ENCODE results near the gene RFT1. TPM values are rescaled to one million over a fixed set of nuclear protein-coding genes. Genes with fewer than 3 reads are reported as not detected.

RFT1 gene, protein sequence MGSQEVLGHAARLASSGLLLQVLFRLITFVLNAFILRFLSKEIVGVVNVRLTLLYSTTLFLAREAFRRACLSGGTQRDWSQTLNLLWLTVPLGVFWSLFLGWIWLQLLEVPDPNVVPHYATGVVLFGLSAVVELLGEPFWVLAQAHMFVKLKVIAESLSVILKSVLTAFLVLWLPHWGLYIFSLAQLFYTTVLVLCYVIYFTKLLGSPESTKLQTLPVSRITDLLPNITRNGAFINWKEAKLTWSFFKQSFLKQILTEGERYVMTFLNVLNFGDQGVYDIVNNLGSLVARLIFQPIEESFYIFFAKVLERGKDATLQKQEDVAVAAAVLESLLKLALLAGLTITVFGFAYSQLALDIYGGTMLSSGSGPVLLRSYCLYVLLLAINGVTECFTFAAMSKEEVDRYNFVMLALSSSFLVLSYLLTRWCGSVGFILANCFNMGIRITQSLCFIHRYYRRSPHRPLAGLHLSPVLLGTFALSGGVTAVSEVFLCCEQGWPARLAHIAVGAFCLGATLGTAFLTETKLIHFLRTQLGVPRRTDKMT
- polyA plus RNA-seq (ENCODE audit: insufficient read length), result 10.7 TPM

DNA sequence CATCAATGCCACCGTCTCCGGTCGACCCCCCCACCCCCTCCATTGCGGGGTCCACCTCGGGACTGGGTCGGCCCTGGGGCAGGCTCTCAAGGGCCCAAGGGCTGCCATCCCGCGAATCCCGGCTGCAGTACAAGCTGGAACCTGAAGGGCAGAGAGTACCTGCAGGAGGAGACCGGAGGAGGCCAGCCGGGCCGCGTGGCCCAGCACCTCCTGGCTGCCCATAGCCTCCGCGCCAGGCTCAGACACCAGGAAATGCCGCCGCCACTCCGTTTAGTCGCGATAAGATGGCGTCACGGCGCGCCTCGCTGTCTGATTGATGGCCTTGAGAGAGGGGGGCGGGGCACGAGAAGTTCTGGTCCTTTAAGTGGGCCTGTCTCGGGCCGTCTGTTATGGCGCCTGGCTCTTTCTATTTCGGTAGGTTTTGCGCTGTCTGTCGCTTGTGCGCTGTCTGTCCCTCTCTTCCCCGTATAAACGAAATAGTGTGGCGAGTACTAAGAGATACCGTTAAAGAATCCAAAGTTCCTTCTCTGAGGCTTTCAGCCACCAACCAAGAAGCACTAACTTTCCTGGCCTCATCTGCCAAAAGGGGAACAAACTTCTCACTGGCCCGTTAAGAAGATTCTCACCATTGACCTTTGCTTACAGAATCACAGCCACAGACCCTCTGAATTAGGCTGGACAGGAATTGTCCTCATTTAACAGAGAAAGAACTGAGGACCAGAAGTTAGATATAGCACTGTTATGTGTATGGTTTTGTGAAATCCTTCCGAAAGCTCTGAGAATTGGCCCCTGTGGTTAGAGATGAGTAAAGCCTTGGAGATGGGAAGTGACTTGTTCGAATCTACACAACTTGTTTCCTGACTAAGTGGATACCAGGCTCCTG, at the start of gene RFT1:
Gene RFT1 (minus strand): TSS at position 257 of the 883 bp plus-strand sequence. CDS start 35 bp downstream, at position 222.
- DNase-seq, result peak; percentile 97

DNA sequence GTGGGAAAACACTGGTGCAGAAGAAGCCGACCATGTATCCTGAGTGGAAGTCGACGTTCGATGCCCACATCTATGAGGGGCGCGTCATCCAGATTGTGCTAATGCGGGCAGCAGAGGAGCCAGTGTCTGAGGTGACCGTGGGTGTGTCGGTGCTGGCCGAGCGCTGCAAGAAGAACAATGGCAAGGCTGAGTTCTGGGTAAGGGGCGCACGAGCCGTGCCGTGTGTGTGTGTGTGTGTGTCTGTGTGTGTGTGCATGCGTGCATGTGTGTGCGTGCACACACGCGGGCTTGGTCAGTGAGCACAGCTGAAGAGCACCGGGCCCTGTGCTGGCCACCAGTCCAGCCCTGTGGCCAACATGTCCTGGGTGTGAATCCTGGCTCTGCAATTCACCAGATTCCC, 49.3 kb upstream of the RFT1 start:
- DNase-seq, result no peak

GRCh38 chr3:53178246-53178645, 48.0 kb upstream of the RFT1 start:
- DNase-seq, result no peak

GRCh38 chr3:53175613-53176540, 45.6 kb upstream of the RFT1 start:
- DNase-seq, result no peak

DNA sequence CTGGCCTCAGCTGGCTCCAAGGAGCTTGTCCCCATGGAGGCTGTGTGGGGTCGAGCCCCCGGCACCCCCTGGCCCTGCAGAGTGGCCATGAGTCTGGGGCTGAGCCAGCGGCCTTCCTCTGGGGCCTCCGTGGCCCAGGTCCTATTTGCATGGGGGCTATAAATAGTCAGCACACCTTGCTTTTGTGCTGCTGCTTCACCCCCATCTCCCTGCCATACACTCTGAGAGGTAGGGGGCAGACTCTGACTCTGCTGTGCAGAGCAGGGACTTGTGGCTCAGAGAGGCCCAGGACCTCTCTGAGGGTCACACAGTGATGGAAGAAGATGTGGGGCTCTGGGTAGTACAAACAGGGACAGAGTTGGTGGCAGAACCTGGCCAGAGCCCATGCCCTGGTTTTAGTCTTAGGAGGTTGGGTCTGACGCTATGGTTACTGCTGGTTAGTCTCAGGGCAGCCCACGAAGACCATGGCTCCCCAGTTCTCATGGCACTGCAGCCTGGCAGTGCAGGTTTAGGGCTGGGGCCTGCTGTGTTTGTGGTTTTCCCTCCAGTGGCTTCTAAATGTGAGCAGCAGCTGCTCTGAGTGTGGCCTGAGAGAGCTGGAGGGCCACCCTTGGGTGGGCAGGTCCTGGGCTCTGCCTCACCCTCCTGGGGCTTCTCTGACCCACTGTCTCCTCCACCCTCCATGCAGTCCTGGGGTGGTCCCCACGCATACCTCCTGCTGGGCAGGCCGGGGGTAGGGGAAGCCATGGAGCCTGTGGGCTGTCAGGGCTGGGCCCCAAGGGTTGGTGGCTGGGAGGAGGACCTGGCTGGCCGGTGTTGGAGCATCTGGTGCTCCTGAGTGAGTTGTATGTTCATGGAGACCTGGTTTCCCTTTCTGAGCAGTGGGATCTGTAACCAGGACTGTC, 44.4 kb upstream of the RFT1 start:
- DNase-seq, result no peak

- DNase-seq, result no peak
These were observed 42.9 kb upstream of the RFT1 start for GRCh38 chr3:53173107-53173506.

DNA sequence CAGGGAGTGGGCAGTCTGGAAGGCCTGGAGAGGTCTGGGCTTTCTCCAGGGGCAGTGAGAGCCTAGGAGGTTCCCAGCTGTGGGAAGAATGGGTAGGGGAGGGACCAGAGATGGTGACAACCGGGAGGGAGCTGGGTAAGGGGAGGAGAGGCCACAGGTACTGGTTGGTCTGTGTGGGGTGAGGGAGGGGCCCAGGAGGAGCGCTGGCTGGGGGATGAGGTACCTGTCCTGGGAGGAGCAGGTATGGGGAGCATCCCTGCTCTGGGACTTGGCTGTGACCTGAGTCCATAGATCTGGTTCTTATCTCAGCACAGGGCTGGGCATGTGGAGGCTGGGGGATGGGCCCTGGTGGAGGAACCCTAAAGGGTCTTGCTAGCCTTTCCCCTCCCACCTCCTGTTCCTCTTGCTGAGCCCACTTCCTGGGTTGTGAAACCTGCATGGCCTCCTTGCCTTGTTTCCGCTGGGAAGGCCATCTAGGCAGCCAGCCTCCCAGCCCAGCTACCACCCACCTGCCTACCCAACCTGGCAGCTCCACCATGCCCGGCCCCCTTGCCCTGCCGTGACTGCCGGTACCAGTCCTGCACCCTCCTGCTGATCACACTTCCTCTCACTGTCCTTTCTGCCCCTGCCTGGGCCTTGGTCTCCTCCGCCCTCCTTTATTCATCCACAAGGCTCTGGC, 41.7 kb upstream of the RFT1 start:
- no peak for DNase-seq

DNA sequence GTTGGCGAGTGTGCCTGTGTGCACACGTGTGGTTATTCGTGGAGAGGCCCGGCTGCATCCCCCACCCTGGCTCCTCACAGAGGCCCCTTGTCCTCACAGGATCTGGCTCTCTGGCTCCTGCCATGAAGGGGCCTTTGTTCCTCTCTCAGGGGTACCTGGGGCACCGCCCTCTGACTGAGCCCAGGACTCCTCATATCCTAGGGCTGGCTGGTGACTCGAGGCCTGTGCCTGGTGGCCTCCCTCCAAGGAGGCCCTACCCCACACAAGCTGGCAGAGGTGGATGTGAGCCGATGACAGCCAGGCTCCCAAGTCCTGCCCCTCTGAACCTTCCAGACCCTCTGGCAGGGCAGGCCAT, 40.8 kb upstream of the RFT1 start:
- DNase-seq, result no peak

GRCh38 chr3:53170325-53171063, 40.3 kb upstream of the RFT1 start:
- no peak for DNase-seq

DNA sequence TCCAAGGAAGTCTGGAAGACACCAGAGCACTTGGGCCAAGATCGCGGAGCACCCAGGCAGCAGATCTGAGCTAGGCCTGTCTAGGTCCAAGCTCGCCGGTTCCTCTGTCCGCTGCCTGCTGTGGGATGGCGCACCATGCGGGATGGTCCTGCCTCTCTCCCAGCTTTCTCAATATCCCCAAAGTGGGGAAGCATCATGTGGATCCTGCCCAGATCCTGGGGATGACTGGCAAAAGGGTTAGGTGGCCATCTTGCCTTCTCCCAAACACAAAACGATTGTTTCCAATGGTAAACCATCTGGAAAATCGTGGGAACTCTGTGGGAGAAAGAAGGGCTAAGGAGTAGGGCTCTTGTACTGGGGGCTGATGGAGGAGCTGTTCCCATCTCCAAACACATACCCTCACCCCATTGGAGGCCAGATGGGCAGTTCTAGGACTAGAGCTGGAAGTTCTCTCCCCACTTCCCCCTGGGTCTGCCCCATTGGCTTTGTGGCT, 39.6 kb upstream of the RFT1 start:
- DNase-seq, result no peak

- no peak for DNase-seq
These were observed 39.0 kb upstream of the RFT1 start for GRCh38 chr3:53169045-53169831.

- no peak for DNase-seq
These were observed 38.1 kb upstream of the RFT1 start for GRCh38 chr3:53168175-53168923.

DNA sequence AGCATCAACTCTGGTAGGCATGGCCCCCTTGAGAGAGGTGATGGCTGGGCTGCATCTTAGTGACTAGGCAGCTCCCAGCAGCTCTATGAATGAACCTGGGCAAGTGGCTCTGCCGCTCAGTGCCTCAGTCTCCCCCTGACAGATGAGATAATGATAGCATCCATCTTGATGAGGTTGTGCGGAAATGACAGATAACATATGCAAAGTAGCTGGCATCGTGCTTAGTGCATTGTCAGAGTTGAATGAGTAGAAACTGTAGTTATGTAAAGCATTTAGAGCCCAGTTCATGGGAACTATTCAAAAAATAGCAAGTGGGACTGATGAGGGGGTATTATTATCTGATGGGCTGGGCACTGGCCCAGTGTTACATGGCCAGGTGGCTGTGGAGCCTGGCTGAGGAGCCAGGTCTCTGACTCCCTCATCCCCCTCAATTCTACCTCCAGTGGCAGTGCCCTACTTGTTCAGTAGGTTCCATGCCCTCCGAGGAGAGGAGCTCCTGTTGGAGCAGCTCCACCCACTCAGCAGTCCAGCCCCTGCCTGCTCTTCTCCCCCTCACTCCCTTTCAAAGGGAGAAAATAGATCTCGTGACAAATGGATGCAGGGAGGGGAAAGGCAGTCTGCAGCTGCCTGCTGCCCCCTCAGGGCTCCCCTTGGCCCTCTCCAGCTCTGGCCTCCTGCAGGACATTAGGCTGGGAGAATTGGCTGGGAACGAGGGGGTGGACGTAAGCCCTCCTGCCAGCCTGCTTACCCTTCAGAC, 37.4 kb upstream of the RFT1 start:
- DNase-seq, result no peak

DNA sequence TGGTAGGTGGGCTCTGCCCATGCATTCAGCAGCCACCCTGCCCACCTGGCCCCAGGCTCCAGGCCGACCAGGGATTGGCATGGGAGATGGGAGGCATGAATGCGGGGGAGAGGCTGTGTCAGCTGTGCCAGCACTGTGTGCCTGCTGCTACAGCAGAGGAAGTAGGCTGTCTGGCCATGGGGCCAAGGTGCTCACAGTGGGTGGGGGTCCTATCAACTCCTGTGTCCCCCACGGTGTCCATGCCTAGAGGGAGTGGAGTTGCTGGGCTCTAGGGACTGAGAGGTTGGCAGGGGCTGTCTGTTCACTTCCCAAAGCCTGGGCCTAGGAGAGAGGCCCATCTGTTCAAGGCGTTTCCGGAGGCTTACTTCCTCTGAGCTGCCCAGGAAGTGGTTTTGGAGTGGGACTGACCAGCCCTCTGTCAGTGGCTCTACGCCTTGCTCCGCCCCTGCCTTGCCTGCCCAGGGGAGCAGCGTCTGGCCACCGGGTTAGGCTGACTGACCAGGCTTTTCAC, 36.6 kb upstream of the RFT1 start:
- DNase-seq, result peak; percentile 57

DNA sequence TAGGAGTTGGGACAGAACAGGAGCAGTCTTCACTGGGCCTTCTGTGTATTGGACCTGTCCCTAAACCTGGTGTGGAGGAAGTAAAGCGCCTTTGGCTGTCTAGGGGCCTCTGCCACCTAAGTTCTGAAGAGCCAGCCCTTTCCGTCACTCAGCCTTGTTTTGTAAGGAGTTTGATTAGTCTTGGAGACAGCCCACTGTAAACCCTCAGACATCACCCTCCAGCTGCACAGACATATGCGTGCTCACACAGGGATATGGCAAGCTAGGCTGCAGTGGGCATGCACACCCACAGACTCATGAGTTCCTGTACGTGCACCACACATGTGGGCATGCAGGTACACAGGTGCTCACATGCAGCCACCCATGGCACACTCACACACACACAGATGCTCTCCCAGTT, 36.0 kb upstream of the RFT1 start:
- DNase-seq, result no peak

DNA sequence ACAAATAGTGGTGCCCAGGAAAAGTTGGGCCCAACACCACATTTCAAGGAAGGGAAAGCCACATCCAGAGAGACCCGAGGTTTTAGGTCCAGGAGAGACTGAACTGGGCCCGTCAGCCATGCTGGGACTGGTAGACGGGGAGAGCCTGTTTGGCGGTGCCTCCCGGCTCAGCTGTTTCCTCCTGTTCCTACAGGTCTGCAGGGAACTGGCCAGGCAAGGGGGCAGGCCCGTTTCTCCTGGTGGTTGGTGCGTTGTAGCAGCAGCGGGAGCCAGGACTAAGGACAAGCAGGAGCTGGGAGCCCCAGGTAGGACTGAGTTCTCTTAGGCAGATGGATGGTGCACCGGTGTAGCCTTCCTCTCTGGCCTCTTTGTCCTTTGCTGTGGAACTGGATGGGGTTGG, 34.7 kb upstream of the RFT1 start:
- no peak for DNase-seq

All from hindlimb muscle (tissue), 1 donor.